Measurements from ENCODE around the gene GSG1L.
"Not testable (repeated sequence)": the region's sequence is repeated elsewhere in the genome, so short reads cannot be mapped to it uniquely, and the experiment has no call there.

The GSG1L gene

DNA sequence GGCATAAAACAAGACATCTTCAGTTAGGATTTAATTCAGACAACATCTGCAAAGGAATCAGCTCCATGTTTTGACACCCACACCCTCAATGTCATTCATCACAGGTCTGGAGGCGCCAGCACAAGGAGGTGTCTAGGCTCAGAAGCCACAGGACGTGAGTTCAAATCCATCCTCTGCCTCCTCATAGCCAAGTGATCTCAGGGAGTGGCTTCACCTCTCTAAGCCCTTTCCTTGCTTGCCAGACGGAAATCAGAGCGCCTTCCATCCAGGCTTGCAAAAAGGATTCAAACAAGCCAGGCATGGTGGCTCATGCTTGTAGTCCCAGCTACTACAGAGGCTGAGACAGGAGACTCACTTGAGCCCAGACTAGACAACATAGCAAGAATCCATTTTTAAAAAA, 84.6 kb downstream of the GSG1L start:
- DNase-seq, result no peak

DNA sequence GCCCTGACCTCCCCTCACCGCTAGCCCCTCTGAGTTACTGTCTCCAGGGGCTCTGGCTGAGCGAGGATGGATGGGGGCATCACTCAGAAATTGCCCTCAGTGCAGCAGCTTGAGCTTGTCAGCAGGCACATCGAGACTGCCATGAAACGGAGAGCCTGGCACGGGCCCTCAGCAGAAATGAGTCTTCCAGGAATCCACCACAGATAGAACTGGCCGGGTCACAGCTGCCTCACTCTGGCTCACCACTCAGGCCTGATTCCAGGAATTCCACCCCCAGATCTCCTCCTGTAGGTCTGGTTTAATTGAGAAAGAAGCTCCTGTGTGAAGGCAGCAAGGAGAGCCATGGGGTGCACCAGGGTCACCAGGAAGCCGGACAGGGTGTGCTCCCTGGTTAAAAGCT, 85.5 kb downstream of the GSG1L start:
- DNase-seq, result no peak

- DNase-seq, result no peak
These were observed 86.5 kb downstream of the GSG1L start for GRCh38 chr16:27976990-27977389.

- DNase-seq, result no peak
These were observed 88.5 kb downstream of the GSG1L start for GRCh38 chr16:27974896-27975540.

GRCh38 chr16:27973678-27974077, 89.8 kb downstream of the GSG1L start:
- DNase-seq, result no peak

GRCh38 chr16:27972500-27972899, 91.0 kb downstream of the GSG1L start:
- DNase-seq, result peak; percentile 70

DNA sequence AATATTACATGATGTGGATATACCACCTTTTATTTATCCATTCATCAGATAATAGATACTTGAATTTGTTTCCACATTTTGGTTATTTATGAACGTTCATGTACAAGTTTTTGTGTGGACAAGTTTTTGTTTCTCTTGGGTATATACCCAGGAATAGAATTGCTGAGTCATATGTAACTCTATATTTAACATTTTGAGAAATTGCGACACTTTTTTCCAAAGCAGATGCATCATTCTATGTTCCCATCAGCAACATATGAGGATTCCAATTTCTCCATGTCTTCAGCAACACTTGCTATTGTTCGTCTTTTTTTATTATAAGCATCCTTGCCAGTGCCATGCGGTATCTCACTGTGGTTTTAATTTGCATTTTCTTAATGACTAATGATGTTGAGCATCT, 93.9 kb downstream of the GSG1L start:
- no peak for DNase-seq

DNA sequence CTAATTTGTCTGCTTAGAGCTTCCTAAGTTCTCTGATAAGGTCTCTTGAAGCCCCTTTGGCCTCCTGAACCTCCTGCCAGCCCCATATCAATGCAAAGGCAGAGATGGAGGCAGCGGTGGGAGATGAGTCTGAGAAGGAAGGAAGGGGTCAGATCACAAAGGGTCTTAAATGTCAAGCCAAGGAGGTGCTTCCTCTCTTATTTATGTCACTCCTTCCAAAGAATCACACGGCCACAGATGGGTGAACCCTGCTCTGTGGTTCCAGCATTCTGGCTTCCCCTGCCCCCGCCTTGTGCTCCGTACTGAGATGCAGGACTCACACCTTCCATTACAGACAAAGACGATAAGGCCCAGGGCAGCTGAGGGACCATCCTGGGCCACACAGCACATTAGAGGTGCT, 96.3 kb downstream of the GSG1L start:
- no peak for DNase-seq

DNA sequence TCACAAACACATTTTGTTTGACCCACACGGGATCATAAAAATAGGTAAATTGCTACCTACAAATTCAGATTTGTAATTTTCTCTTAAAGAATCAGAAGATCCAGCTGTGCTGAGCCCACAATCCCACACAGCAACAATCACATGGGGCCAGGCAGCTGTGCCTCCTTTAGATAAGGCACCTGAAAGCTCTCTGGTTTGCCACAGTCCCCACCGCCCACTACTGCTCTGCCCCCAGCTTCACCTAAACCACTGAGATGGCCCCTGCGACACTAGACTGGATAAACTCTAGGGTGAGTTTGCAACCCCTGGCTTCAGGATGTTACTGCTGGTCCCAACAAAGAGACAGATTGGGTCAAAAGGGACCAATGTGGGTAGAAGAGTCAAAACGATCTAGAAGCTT, 96.8 kb downstream of the GSG1L start:
- peak; percentile 27 for DNase-seq

DNA sequence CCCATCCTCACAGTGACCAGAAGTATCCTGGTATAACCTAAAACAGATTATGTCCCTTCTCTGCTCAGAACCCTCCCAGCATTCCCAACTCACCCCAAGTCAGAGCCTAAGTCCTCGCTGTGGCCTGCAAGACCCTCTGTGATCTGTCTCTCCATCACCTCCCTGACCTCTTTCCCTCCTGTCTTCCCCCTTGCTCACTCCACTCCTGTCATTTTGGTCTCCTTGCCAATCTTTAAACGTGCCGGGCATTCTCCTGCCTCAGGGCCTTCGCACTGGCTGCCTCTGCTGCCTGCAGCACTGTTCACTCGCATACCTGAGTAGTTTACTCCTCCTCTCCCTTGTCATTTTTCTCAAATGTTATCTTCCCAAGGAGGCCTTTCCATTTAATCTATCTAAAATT, 97.7 kb downstream of the GSG1L start:
- DNase-seq, result no peak

- DNase-seq, result no peak
These were observed 100.0 kb downstream of the GSG1L start for GRCh38 chr16:27963471-27963965.

DNA sequence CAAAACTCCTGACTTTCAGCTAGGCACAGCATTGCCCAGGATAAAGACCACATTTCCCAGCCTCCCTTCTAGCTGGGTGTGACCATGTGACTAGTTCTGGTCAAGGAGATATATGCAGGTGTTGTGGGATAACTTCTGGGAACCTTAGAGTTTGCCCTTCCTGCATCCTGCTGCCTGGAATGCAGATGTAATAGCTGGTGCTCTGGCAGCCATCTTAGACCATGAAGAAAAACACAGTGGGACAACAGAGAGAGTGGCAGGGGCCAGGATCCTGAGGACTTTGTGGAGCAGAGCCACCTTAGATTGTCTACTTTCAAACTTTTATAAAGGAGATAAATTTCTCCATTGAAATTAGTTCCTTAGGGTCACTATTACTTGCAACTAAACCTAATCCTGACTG, 101.3 kb downstream of the GSG1L start:
- DNase-seq, result no peak

DNA sequence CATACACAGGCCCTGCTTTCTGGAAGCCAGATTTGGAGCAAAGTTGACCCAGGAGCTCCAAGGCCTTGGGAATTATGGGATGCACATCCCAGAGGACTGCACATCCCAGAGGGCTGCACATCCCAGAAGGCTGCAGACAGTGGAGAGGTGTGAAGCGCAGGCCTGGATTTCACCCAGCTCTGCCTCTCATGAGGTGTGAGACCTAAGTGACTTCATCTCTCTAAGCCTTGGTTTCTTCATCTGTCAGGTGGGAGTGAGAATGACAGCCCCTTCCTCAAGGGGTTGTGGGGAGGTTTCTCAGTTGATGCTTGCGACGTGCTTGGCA, 102.3 kb downstream of the GSG1L start:
- no peak for DNase-seq

DNA sequence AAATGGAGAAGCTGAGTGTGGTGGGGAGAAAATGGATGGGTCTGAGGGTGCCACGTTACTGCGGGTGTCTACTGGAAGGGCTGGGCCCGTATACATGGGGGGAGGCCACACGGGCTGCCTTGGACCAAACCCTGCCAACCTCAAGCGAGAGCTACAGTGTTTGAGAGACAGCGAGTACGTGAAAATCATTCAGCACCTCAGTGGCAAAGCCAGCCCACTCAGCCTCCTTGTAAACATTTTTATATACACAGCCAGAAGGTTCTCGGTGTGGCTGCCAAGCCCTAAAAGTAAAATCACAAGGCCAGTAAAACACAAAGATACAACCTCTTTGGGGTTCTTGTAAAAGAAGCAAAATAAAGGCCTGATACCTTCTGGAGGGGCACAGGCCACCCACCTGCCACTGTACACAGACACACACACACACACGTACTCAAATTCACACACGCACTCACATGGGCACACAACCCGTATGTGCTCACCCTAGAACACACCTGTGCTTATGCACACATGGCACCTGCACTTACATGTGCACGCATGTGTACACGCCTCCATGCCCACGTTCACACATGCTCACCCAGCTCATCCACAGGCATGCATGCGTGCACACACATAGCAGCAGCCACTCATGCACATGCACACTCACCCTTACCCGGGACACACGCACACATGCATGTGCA, 102.8 kb downstream of the GSG1L start:
- no peak for DNase-seq

DNA sequence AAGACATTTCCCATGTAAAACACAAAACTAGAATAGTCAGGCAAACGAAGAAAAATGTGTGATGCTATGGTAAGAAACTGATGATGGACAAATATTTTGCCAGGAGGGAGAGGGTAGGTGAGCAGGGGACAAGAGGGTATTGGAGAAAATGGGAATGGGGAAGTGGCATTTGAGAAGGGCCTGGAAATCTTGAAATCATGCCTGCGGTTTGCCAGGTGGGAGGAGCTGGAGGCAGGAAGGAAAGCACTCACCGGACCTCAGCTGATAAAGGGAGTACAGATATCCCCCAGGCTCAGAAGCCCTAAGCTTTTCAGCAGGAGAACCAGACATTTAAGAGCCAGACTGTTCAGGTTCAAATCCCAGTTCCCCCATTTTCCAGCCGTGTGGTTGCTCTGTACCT, 103.6 kb downstream of the GSG1L start:
- no peak for DNase-seq

- DNase-seq, result no peak
These were observed 109.3 kb downstream of the GSG1L start for GRCh38 chr16:27954191-27954590.

DNA sequence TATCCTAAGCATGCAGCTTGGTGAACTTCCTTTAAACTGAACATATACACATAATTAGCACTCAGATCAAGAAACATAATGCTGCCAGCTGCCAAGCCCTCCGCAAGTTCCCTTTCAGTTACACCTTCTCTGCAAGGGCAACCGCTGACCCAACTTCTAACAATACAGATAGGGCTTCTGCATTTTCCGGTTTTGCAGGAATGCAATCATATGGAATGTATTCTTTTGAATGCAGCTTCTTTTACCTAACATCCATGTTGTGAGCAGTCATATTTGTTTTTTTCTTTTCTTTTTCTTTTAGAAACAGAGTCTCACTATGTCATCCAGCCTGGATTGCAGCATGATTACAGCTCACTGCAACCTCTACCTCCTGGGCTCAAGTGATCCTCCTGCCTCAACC, 110.7 kb downstream of the GSG1L start:
- no peak for DNase-seq

DNA sequence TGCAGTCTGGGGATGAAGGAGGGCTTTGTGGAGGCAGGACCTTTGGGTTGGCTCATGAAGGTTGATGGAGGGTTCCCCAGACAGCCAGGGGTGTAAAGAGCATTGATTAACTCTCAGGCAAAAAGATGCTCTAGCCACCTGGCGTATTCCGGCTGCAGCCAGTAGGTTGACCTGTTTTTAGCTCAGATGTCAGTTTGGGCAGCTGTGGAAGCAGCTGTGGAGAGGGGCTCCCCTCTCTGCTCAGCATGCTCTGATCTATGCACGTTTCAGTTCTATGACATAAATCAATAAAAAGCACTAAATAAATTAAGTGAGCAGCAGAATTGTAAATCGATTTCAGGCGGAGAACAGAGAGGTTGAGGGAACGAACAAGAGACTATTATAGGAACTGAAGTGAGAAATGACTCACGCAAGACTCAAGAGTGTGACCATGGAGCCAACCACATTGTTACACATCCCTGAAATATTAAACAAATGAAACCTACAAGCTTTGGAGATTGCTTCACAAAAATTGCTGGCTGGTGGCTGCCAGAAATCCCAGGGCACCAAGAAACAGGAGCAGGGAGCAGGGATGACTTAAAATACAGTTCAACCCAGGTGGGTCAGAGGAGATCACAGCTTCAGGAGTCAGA, 111.9 kb downstream of the GSG1L start:
- DNase-seq, result no peak

DNA sequence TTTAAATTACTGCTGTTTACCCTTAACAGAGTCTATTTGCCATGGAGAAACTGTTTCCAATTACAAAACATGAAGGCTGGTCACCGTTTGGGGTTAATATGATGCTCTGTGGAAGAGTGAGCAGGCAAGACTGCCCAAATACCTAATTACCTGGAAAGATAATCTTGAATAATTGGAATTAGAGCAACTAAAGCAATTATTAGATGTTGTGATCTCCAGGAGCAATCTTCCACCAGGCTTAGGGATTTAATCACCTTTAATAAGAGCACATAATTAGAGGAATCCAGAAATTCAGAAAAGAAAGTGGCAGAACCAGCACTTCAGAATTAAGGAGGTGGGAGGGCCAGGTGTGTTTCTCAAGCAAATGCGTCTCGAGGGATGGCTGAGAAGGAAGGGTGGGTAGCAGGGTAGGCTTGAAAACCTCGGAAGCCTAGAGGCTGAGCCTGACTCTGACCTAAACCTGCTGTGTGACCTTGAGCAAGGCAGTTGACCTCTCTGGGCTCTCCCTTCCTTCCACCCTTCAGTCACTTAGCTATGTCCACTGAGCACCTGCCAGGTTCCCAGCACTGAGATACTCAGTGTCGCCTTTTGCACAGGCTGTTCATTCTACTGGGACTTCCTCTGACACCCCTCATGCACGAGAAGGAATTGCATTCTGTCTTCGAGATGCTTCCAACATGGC, 113.2 kb downstream of the GSG1L start:
- DNase-seq, result no peak

DNA sequence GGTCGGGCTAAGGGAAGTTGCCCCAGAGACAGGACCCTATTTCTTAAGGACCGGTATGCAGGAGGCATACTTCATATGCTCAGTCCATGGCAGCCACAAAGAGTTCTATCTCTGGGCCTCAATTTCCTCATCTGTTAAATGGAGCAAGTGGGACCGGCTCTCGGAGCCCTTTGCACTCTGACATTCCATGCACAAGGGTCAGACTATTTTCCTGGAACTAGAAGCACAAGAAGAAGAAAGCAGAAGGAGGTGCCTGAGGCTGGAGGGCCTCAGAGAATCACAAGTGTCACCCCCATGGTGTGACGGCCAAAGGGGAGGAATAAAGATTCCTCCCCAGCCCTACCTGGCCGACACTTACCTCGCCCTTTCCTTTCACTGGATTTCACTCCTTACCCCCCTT, 115.8 kb downstream of the GSG1L start:
- DNase-seq, result no peak

GRCh38 chr16:27945233-27945973, 118.1 kb downstream of the GSG1L start:
- no peak for DNase-seq

GRCh38 chr16:27943766-27944165, 119.7 kb downstream of the GSG1L start:
- DNase-seq, result no peak

- DNase-seq, result not testable (repeated sequence)
These were observed 121.4 kb downstream of the GSG1L start for GRCh38 chr16:27942071-27942470.

Measured in hematopoietic multipotent progenitor cell treated with erythropoietin and hydrocortisone succinate and interleukin-3 and kit ligand, for 8 days (in vitro differentiated cells).